ENCODE measurements around the gene MINDY3. TPM values are rescaled to one million over a fixed set of nuclear protein-coding genes. Genes with fewer than 3 reads are reported as not detected.

MINDY3 gene
- total RNA-seq, 1 experiment from 2014 or later = 14.9 TPM

DNA sequence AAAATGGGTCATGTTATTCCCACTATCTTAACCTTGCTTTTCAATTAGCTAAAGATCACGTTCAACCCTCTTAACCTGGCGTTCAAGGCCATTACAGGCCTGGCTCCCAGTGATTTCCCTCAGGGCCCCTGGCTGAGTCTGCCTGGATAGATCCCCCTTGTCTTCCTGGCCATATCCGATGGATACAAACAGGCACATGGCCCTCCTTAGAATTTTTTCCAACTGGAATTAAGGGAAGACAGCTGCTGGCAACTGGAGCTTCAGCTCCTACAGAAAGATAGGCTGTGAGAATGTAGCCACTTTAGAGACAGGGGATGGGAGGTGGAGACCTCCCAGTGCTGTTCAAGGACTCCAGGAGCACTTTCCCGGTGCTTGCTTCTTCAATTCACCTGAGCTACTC, 77.5 kb downstream of the MINDY3 start:
- Histone ChIP-seq H4K5ac (ENCODE audit: insufficient read length, low read depth, low read length) (no peak overlapping the region), H4K8ac (replicated peaks; ENCODE audit: insufficient read length, low read depth, low read length) (no peak overlapping the region), H3K18ac (ENCODE audit: insufficient read length, low read depth, low read length) (no peak overlapping the region), H4K20me1 (ENCODE audit: control insufficient read depth, insufficient read depth, insufficient read length) (no peaks in the 10 kb centered on the region), H2BK5ac (ENCODE audit: insufficient read length, low read length) (no peak overlapping the region), H3K9ac (ENCODE audit: extremely low read depth, insufficient read length, low read length) (no peak overlapping the region), H3K27me3 (ENCODE audit: insufficient read depth, low read length) (no peaks in the 10 kb centered on the region), H3K9me3 (ENCODE audit: control insufficient read depth, low read depth, low read length) (no peaks in the 10 kb centered on the region), H3T11ph (ENCODE audit: low read length) (no peak overlapping the region), H2AK5ac (ENCODE audit: insufficient read length, low read length) (no peak overlapping the region), H3K79me2 (ENCODE audit: insufficient read depth, low read length) (no peaks in the 10 kb centered on the region), H3K79me1 (ENCODE audit: insufficient read depth, low read depth, low read length, poor library complexity, severe bottlenecking) (no peaks in the 10 kb centered on the region), H3K4me1 (ENCODE audit: insufficient read depth, low read length) (no peaks in the 10 kb centered on the region), H2BK120ac (ENCODE audit: low read depth, low read length, poor library complexity, severe bottlenecking) (no peak overlapping the region), H3K23ac (ENCODE audit: insufficient read length, low read depth, low read length) (no peak overlapping the region), H3K27ac (ENCODE audit: insufficient read length, low read depth, low read length) (no peak overlapping the region), H3K23me2 (ENCODE audit: insufficient read length, low read depth, low read length, poor library complexity, severe bottlenecking) (no peaks in the 10 kb centered on the region), H3K4me2 (ENCODE audit: insufficient read depth, insufficient read length, low read length) (no peak overlapping the region), H3K4ac (ENCODE audit: low read depth, low read length) (no peak overlapping the region), H2AFZ (ENCODE audit: low read length) (no peak overlapping the region), H2BK20ac (ENCODE audit: low read depth, low read length, poor library complexity, severe bottlenecking) (no peak overlapping the region), H2BK15ac (ENCODE audit: low read depth, low read length) (no peak overlapping the region), H4K91ac (ENCODE audit: insufficient read length, low read depth, low read length) (no peak overlapping the region), H3K56ac (ENCODE audit: insufficient read length, low read depth, low read length) (no peak overlapping the region), H3K14ac (ENCODE audit: insufficient read depth, low read length) (no peak overlapping the region), H2BK12ac (ENCODE audit: insufficient read length, low read depth, low read length) (no peak overlapping the region)
- Mint-ChIP-seq H3K4me1 (peaks cover 13 to 23% of the 10 kb centered on the region in 2 experiments), H3K27ac (no peak overlapping the region; a peak in 1 of 7 replicates), H3K4me3 (no peak overlapping the region), H3K9me3 (no peaks in the 10 kb centered on the region; a peak in 1 of 5 replicates), H3K36me3 (ENCODE audit: insufficient read depth in 1 of 3, low read depth in 3 of 3) (peaks cover 0 to 3% (median 0%) of the 10 kb centered on the region in 3 experiments; a peak in 4 of 7 replicates), H3K27me3 (ENCODE audit: low read depth) (no peaks in the 10 kb centered on the region)
- no peak for DNase-seq
- TF ChIP-seq, protein P1, sequence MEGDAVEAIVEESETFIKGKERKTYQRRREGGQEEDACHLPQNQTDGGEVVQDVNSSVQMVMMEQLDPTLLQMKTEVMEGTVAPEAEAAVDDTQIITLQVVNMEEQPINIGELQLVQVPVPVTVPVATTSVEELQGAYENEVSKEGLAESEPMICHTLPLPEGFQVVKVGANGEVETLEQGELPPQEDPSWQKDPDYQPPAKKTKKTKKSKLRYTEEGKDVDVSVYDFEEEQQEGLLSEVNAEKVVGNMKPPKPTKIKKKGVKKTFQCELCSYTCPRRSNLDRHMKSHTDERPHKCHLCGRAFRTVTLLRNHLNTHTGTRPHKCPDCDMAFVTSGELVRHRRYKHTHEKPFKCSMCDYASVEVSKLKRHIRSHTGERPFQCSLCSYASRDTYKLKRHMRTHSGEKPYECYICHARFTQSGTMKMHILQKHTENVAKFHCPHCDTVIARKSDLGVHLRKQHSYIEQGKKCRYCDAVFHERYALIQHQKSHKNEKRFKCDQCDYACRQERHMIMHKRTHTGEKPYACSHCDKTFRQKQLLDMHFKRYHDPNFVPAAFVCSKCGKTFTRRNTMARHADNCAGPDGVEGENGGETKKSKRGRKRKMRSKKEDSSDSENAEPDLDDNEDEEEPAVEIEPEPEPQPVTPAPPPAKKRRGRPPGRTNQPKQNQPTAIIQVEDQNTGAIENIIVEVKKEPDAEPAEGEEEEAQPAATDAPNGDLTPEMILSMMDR (conservative IDR thresholded peaks at IDR 0.05) = no peak
- WGBS (ENCODE audit: extremely low coverage, insufficient read length, low lambda C conversion rate) = no CpG with 5 or more reads among the region's 4 CpGs
